ENCODE measurements around the gene SMG7. TPM values are rescaled to one million over a fixed set of nuclear protein-coding genes. Genes with fewer than 3 reads are reported as not detected.

Gene SMG7
- total and polyA plus RNA-seq, 2 donors (not counting 3 experiments of a cell fraction or from before 2014, with no cell fraction given) = 25.4 to 47.1 TPM

- dilution Hi-C loops (cut with MboI; ENCODE audit: extremely low pct_ligation_motif_present, low sequenced_read_pairs) = no loop called here
- H2AFZ ChIP-seq (ENCODE audit: low read depth, low read length) = no peak overlapping the region
- TSS peak; percentile 27 for BruUV-seq (replicated peaks)
- H3K79me2 ChIP-seq (ENCODE audit: control insufficient read depth, insufficient read depth, low read length) = no peaks in the 10 kb centered on the region
- H4K20me1 ChIP-seq (replicated peaks; ENCODE audit: control insufficient read depth, extremely low read depth, insufficient read depth, low read length) = no peaks in the 10 kb centered on the region
- no peak overlapping the region for H3K9ac ChIP-seq (replicated peaks; ENCODE audit: extremely low read depth, insufficient read depth, low read length)
- H3K27ac ChIP-seq (ENCODE audit: insufficient read depth, low read depth, low read length) = no peak overlapping the region
- H3K36me3 ChIP-seq (ENCODE audit: control insufficient read depth in 2 of 2, extremely low read depth in 1 of 2, insufficient read depth in 2 of 2, low read length in 2 of 2) = peaks cover 11 to 15% of the 10 kb centered on the region in 2 experiments
- no peak overlapping the region for H3K4me3 ChIP-seq (replicated peaks in 1 of 3; ENCODE audit: insufficient read depth in 1 of 3, low read depth in 1 of 3, low read length in 3 of 3)
- peaks cover 6% of the 10 kb centered on the region for H3K4me1 ChIP-seq (ENCODE audit: control insufficient read depth, extremely low read depth, insufficient read depth, low read length)
- POLR2A ChIA-PET = no interaction called here
- CTCF ChIA-PET = no interaction called here
- intact Hi-C loops (cut with micrococcal nuclease) = no loop called here
- no peaks in the 10 kb centered on the region for H3K9me1 ChIP-seq (replicated peaks; ENCODE audit: control insufficient read depth, extremely low read depth, insufficient read depth, low read length)
- no peaks in the 10 kb centered on the region for H3K27me3 ChIP-seq (ENCODE audit: control insufficient read depth in 2 of 2, insufficient read depth in 2 of 2, low read length in 2 of 2)
- H3K4me2 ChIP-seq (ENCODE audit: insufficient read depth, low read length) = no peak overlapping the region
- FAIRE-seq (no peak), DNase-seq (ENCODE audit: low read depth, low spot score) (no peak)
- no peaks in the 10 kb centered on the region for H3K9me3 ChIP-seq (replicated peaks; ENCODE audit: control insufficient read depth, insufficient read depth, low read length)
- TF ChIP-seq MYC (IDR thresholded peaks at IDR 0.05; ENCODE audit: low read depth, low read length) = no peak
- TF ChIP-seq GATA2 (IDR thresholded peaks at IDR 0.05; ENCODE audit: insufficient read depth, insufficient read length, low read depth, low read length) = no peak
- no peak for TF ChIP-seq FOS (IDR thresholded peaks at IDR 0.05; ENCODE audit: borderline replicate concordance, insufficient read depth, low read length)
- TF ChIP-seq POLR2AphosphoS5 (IDR thresholded peaks at IDR 0.05; ENCODE audit: insufficient read depth, low read depth, low read length) = no peak
- no peak for TF ChIP-seq EZH2 (IDR thresholded peaks at IDR 0.05; ENCODE audit: borderline replicate concordance, low read depth, low read length, severe bottlenecking)
- TF ChIP-seq, protein P1, sequence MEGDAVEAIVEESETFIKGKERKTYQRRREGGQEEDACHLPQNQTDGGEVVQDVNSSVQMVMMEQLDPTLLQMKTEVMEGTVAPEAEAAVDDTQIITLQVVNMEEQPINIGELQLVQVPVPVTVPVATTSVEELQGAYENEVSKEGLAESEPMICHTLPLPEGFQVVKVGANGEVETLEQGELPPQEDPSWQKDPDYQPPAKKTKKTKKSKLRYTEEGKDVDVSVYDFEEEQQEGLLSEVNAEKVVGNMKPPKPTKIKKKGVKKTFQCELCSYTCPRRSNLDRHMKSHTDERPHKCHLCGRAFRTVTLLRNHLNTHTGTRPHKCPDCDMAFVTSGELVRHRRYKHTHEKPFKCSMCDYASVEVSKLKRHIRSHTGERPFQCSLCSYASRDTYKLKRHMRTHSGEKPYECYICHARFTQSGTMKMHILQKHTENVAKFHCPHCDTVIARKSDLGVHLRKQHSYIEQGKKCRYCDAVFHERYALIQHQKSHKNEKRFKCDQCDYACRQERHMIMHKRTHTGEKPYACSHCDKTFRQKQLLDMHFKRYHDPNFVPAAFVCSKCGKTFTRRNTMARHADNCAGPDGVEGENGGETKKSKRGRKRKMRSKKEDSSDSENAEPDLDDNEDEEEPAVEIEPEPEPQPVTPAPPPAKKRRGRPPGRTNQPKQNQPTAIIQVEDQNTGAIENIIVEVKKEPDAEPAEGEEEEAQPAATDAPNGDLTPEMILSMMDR (IDR thresholded peaks at IDR 0.05; ENCODE audit: extremely low read depth in 1 of 2, insufficient read depth in 1 of 2, low read depth in 1 of 2, low read length in 2 of 2) = no peak
- TF ChIP-seq JUN (IDR thresholded peaks at IDR 0.05; ENCODE audit: borderline replicate concordance, insufficient read depth, insufficient read length, low read depth) = no peak
- TF ChIP-seq, protein P2, sequence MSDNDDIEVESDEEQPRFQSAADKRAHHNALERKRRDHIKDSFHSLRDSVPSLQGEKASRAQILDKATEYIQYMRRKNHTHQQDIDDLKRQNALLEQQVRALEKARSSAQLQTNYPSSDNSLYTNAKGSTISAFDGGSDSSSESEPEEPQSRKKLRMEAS (IDR thresholded peaks at IDR 0.05; ENCODE audit: insufficient read depth, insufficient read length) = no peak
- TF ChIP-seq POLR2A (IDR thresholded peaks at IDR 0.05; ENCODE audit: low read depth, low read length) = no peak
Measured at GRCh38 chr1:183552891-183553290, 80.6 kb downstream of the SMG7 start.
